ENCODE measurements around the gene HIVEP2.

- TF ChIP-seq CTCF (IDR thresholded peaks at IDR 0.05) (no peak), POLR2A (IDR thresholded peaks at IDR 0.05) (no peak), EP300 (IDR thresholded peaks at IDR 0.05) (no peak)
These were observed 96.0 kb downstream of the HIVEP2 start for GRCh38 chr6:142848976-142849375.
